DND-41 (cell line): ENCODE measurements around the gene EPC1.
"Not testable (repeated sequence)": the region's sequence is repeated elsewhere in the genome, so short reads cannot be mapped to it uniquely, and the experiment has no call there.

Experiments
- ATAC-seq: fragments of 200-7000 bp; cut with Tn5 transposase; 3 replicates; pipeline ENCODE4 v1.9.1; 2021; ENCODE audit warnings: low read depth; ENCODE audit not compliant: insufficient read depth
- DNase-seq: peaks from one replicate; pipeline ENCODE4 v3.0.0-alpha.2; 2020
- H2AFZ ChIP-seq: 2 replicates; pipeline ENCODE4 v1.6.0; 2012; ENCODE audit warnings: low read depth, low read length
- H3K27ac ChIP-seq: 2 replicates; pipeline ENCODE4 v1.5.1; 2012; ENCODE audit warnings: low read length, inconsistent platforms
- H3K27me3 ChIP-seq: fragments of 200-600 bp; sonication (generic); 2 replicates; pipeline ENCODE4 v1.6.0; 2012; ENCODE audit warnings: low read length, mild to moderate bottlenecking, inconsistent platforms; ENCODE audit not compliant: insufficient read depth, poor library complexity
- H3K36me3 ChIP-seq: 2 replicates; pipeline ENCODE4 v1.5.1; 2012; ENCODE audit warnings: low read length, inconsistent platforms; ENCODE audit not compliant: insufficient read depth
- H3K4me1 ChIP-seq: 2 replicates; pipeline ENCODE4 v1.5.1; 2012; ENCODE audit warnings: mild to moderate bottlenecking, low read length; ENCODE audit not compliant: insufficient read depth
- H3K4me2 ChIP-seq: 2 replicates; pipeline ENCODE4 v1.6.0; 2012; ENCODE audit warnings: mild to moderate bottlenecking, moderate library complexity, low read length, inconsistent platforms; ENCODE audit not compliant: insufficient read depth
- H3K4me3 ChIP-seq, 2 experiments: fragments of 200-600 bp in 1 of 2; shearing (Covaris generic) in 1 of 2; 2 replicates each; pipeline ENCODE4 v1.5.1; 2012 to 2016; ENCODE audit warnings: inconsistent platforms in 2 of 2, low read length in 2 of 2, mild to moderate bottlenecking in 2 of 2, low read depth in 1 of 2, moderate library complexity in 1 of 2
- H3K79me2 ChIP-seq: 2 replicates; pipeline ENCODE4 v1.6.0; 2012; ENCODE audit warnings: low read length, inconsistent platforms; ENCODE audit not compliant: insufficient read depth
- H3K9ac ChIP-seq: 2 replicates; pipeline ENCODE4 v1.6.0; 2012; ENCODE audit warnings: low read depth, mild to moderate bottlenecking, inconsistent platforms, low read length, moderate library complexity
- H3K9me3 ChIP-seq: 2 replicates; pipeline ENCODE4 v1.5.1; 2012; ENCODE audit warnings: low read length, moderate library complexity, mild to moderate bottlenecking, inconsistent platforms; ENCODE audit not compliant: insufficient read depth, severe bottlenecking
- H4K20me1 ChIP-seq: 2 replicates; pipeline ENCODE4 v1.6.0; 2012; ENCODE audit warnings: low read length; ENCODE audit not compliant: insufficient read depth
- EZH2 ChIP-seq: IDR thresholded peaks from 3 replicates; pipeline ENCODE4 v1.6.1; 2012; ENCODE audit warnings: borderline replicate concordance, low read depth, mild to moderate bottlenecking, moderate library complexity, low read length, inconsistent platforms; ENCODE audit not compliant: severe bottlenecking
- TF ChIP-seq, protein P1 (sequence below): IDR thresholded peaks from 2 replicates; pipeline ENCODE4 v1.5.1; 2012; ENCODE audit warnings: borderline replicate concordance, low read length, moderate library complexity, mild to moderate bottlenecking; ENCODE audit not compliant: poor library complexity, severe bottlenecking; ENCODE audit errors: extremely low read depth

EPC1 gene

GRCh38 chr10:32367793-32368453 lies 21.0 kb upstream of the EPC1 start:
- no peak overlapping the region for H2AFZ ChIP-seq
- no peak for TF ChIP-seq EZH2
- TF ChIP-seq, protein P1, sequence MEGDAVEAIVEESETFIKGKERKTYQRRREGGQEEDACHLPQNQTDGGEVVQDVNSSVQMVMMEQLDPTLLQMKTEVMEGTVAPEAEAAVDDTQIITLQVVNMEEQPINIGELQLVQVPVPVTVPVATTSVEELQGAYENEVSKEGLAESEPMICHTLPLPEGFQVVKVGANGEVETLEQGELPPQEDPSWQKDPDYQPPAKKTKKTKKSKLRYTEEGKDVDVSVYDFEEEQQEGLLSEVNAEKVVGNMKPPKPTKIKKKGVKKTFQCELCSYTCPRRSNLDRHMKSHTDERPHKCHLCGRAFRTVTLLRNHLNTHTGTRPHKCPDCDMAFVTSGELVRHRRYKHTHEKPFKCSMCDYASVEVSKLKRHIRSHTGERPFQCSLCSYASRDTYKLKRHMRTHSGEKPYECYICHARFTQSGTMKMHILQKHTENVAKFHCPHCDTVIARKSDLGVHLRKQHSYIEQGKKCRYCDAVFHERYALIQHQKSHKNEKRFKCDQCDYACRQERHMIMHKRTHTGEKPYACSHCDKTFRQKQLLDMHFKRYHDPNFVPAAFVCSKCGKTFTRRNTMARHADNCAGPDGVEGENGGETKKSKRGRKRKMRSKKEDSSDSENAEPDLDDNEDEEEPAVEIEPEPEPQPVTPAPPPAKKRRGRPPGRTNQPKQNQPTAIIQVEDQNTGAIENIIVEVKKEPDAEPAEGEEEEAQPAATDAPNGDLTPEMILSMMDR = peak; percentile 84
- peak; percentile 70 for DNase-seq

GRCh38 chr10:32366588-32366987 lies 19.6 kb upstream of the EPC1 start:
- ATAC-seq (no peak), DNase-seq (no peak)
- H2AFZ ChIP-seq = no peak overlapping the region
- peaks cover 98% of the 10 kb centered on the region for H3K79me2 ChIP-seq
- no peaks in the 10 kb centered on the region for H3K27me3 ChIP-seq
- H3K4me3 ChIP-seq = no peak overlapping the region
- H3K9ac ChIP-seq = no peak overlapping the region
- no peak overlapping the region for H3K4me2 ChIP-seq
- H3K9me3 ChIP-seq = no peaks in the 10 kb centered on the region
- H4K20me1 ChIP-seq = peaks cover 10% of the 10 kb centered on the region
- H3K36me3 ChIP-seq = peaks cover 3% of the 10 kb centered on the region; the same call in 1 of the 2 replicates
- TF ChIP-seq EZH2 = no peak
- TF ChIP-seq, protein P1 = no peak
- H3K27ac ChIP-seq = no peak overlapping the region
- H3K4me1 ChIP-seq = peaks cover 12% of the 10 kb centered on the region

More at GRCh38 chr10:32367793-32368453, 21.0 kb upstream of the EPC1 start:
- H3K9me3 ChIP-seq = no peaks in the 10 kb centered on the region
- peaks cover 10% of the 10 kb centered on the region for H4K20me1 ChIP-seq
- peaks cover 10% of the 10 kb centered on the region for H3K4me1 ChIP-seq
- H3K27ac ChIP-seq = peak overlapping the region; percentile 55; the same call in 1 of the 2 replicates
- peaks cover 10% of the 10 kb centered on the region; the same call in 1 of the 2 replicates for H3K36me3 ChIP-seq
- 0 out of 2 replicates have a peak overlapping the region, but pooled peaks have one; percentile 19 for H3K9ac ChIP-seq
- H3K79me2 ChIP-seq = peaks cover 98% of the 10 kb centered on the region
- no peak overlapping the region for H3K4me3 ChIP-seq
- ATAC-seq = peak; percentile 72
- peak overlapping the region; percentile 40 for H3K4me2 ChIP-seq
- no peaks in the 10 kb centered on the region for H3K27me3 ChIP-seq

GRCh38 chr10:32366111-32366510 lies 19.2 kb upstream of the EPC1 start:
- H3K27me3 ChIP-seq = no peaks in the 10 kb centered on the region
- TF ChIP-seq, protein P1 = no peak
- TF ChIP-seq EZH2 = no peak
- DNase-seq = no peak
- H2AFZ ChIP-seq = no peak overlapping the region
- H3K4me1 ChIP-seq = peaks cover 12% of the 10 kb centered on the region
- no peak overlapping the region for H3K4me3 ChIP-seq
- no peak for ATAC-seq
- no peak overlapping the region for H3K4me2 ChIP-seq
- no peaks in the 10 kb centered on the region for H3K9me3 ChIP-seq
- peaks cover 9% of the 10 kb centered on the region for H4K20me1 ChIP-seq
- peaks cover 98% of the 10 kb centered on the region for H3K79me2 ChIP-seq
- peaks cover 3% of the 10 kb centered on the region; the same call in 1 of the 2 replicates for H3K36me3 ChIP-seq
- H3K27ac ChIP-seq = no peak overlapping the region
- no peak overlapping the region for H3K9ac ChIP-seq

DNA sequence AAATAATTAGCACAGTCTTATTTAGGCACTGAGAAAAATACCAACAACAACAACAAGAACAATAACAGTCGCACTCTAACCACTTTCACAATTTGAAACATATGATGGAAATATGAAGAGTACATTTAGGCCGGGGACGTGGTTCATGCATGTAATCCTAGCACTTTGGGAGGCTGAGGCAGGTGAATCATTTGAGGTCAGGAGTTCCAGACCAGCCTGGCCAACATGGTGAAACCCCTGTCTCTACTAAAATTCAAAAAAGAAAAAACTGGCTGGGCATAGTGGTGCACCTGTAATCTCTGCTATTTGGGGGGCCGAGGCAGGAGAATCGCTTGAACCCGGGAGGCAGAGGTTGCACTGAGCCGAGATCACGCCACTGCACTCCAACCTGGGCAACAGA lies 18.4 kb upstream of the EPC1 start:
- not testable (repeated sequence) for DNase-seq, H3K27ac ChIP-seq, H3K27me3 ChIP-seq, H3K9ac ChIP-seq, H3K4me2 ChIP-seq, H2AFZ ChIP-seq, H3K9me3 ChIP-seq, H3K36me3 ChIP-seq, H4K20me1 ChIP-seq, H3K4me3 ChIP-seq, ATAC-seq
- Histone ChIP-seq H3K4me1 (peaks cover 12% of the 10 kb centered on the region), H3K79me2 (peaks cover 97% of the 10 kb centered on the region)
